ENCODE data around the gene APMAP.

Gene APMAP

GRCh38 chr20:25035921-25036320 is 43.4 kb upstream of the APMAP start:
- H3K27ac ChIP-seq = peak overlapping the region; percentile 96
- peak overlapping the region; percentile 88 for H3K4me2 ChIP-seq
- no peaks in the 10 kb centered on the region for H3K9me3 ChIP-seq
- peaks cover 86% of the 10 kb centered on the region for H3K4me1 ChIP-seq
- H3K27me3 ChIP-seq = no peaks in the 10 kb centered on the region
- H4K20me1 ChIP-seq = no peaks in the 10 kb centered on the region
- no peak for TF ChIP-seq Cebpa-rat (IDR thresholded peaks at IDR 0.05)
- peaks cover 22% of the 10 kb centered on the region for H3K36me3 ChIP-seq
- H3K4me3 ChIP-seq = peak overlapping the region; percentile 59
- H3K9ac ChIP-seq = peak overlapping the region; percentile 83

GRCh38 chr20:25033924-25034300 is 41.4 kb upstream of the APMAP start:
- H4K20me1 ChIP-seq = no peaks in the 10 kb centered on the region
- no peaks in the 10 kb centered on the region for H3K9me3 ChIP-seq
- H3K4me3 ChIP-seq = no peak overlapping the region
- peaks cover 40% of the 10 kb centered on the region for H3K36me3 ChIP-seq
- H3K27ac ChIP-seq = peak overlapping the region; percentile 57
- no peak overlapping the region for H3K9ac ChIP-seq
- H3K4me2 ChIP-seq = peak overlapping the region; percentile 88
- H3K27me3 ChIP-seq = no peaks in the 10 kb centered on the region
- no peak for TF ChIP-seq Cebpa-rat (IDR thresholded peaks at IDR 0.05)
- H3K4me1 ChIP-seq = peaks cover 66% of the 10 kb centered on the region

DNA sequence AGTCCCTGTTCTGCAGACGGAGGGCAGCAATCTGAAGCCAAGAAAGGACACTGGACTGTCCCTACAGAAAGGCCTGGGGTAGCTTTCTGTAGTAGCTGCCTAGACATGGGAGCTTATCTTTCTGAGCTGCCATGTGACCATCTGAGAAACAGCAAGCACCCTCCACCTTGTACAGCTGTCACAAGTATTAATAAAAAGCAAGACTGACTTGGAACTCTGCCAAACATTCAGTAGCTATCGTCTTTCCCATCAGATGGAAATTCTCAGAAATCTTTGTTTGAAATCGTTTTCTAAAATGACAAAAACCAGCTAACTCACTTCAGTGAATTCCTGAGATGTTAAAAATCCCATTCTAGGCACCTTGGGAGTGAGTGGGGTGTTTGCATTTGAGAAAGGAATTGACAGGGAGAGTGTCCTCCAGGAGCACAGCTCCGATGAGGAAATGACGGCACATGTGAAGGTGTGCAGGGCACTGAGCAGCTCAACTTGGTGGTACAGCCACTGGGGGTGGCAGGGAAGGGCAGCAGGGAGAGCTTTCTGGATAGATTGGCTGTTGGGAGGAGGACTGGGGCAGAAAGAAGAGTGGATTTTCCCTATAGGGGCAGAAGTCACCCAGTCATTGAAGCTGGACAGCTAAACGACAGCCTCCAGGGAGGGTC is 40.8 kb upstream of the APMAP start:
- no peaks in the 10 kb centered on the region for H4K20me1 ChIP-seq
- H3K4me3 ChIP-seq = no peak overlapping the region
- H3K27ac ChIP-seq = peak overlapping the region; percentile 57
- H3K9ac ChIP-seq = no peak overlapping the region
- H3K36me3 ChIP-seq = peaks cover 44% of the 10 kb centered on the region
- peaks cover 61% of the 10 kb centered on the region for H3K4me1 ChIP-seq
- no peaks in the 10 kb centered on the region for H3K9me3 ChIP-seq
- H3K27me3 ChIP-seq = no peaks in the 10 kb centered on the region
- H3K4me2 ChIP-seq = peak overlapping the region; percentile 88
- TF ChIP-seq Cebpa-rat (IDR thresholded peaks at IDR 0.05) = no peak

DNA sequence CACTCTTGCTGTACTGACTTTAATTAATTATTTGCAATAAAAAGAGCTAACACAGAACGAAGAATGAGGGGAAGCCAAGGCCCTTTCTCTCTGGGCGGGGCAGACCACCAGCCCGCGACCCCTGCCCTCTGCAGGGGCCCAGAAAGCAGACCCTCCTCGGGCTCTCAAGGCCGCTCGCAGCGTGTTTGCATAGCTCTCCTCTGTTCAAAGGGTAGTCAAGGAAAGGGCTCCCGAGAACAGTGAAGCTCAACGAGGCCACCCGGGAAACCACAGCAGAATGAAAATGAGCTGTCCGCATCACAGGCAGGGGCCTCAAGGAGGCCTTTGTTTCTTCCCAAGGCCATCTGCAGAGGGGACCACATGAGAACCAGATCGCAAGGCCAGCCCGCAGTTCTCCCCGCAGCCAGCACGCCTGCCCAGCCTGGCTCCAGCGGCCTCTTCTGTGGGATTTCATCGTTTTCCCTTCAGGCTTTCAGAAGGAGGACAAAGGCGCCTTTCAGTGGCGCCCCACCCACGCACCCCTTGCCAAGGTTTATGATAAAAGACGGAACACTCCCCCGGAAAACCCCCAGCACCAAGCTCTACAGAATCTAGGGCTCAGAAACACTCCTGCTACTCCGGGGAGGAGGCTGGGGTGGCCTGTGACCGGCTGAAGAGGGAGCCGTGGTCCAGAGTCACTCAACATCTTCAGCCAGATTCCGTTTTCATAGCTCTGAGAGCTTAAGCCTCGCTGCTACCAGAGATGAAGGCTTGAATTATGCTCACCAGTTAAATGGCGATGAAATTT is 40.1 kb upstream of the APMAP start:
- Histone ChIP-seq H3K36me3 (peaks cover 47% of the 10 kb centered on the region), H3K27me3 (no peaks in the 10 kb centered on the region), H3K9ac (no peak overlapping the region), H3K9me3 (no peaks in the 10 kb centered on the region), H3K4me3 (no peak overlapping the region), H3K27ac (peak overlapping the region; percentile 25; the same call in 1 of the 2 replicates), H4K20me1 (no peaks in the 10 kb centered on the region), H3K4me1 (peaks cover 53% of the 10 kb centered on the region), H3K4me2 (peak overlapping the region; percentile 88; the same call in 1 of the 2 replicates)
- no peak for TF ChIP-seq Cebpa-rat (IDR thresholded peaks at IDR 0.05)

- Histone ChIP-seq H3K36me3 (peaks cover 48% of the 10 kb centered on the region), H4K20me1 (no peaks in the 10 kb centered on the region), H3K9ac (no peak overlapping the region), H3K27ac (0 out of 2 replicates have a peak overlapping the region, but pooled peaks have one; percentile 25), H3K9me3 (no peaks in the 10 kb centered on the region), H3K4me1 (peaks cover 48% of the 10 kb centered on the region), H3K4me3 (no peak overlapping the region), H3K27me3 (no peaks in the 10 kb centered on the region), H3K4me2 (no peak overlapping the region)
- no peak for TF ChIP-seq Cebpa-rat (IDR thresholded peaks at IDR 0.05)
Measured at GRCh38 chr20:25032065-25032477, 39.5 kb upstream of the APMAP start.

DNA sequence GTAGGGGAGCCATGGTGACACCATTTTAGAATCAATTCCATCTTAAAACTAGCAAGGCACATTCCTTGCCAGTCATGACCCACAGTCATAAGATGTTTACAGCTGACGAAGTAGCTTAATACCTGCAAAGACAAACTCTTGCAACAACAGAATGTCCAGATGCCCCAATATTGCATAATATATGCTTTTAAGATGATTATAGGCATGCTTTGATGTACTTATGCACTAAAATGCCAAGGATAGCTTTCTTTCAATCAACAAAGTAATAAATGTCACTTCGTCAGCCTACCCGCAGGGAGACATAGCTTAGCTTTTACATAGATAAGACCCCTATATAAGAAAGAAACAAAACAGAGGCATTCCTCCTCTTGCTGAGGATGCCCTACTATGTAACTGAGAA is 38.7 kb upstream of the APMAP start:
- no peak overlapping the region for H3K9ac ChIP-seq
- no peaks in the 10 kb centered on the region for H4K20me1 ChIP-seq
- peaks cover 49% of the 10 kb centered on the region for H3K4me1 ChIP-seq
- no peaks in the 10 kb centered on the region for H3K9me3 ChIP-seq
- H3K4me2 ChIP-seq = no peak overlapping the region
- H3K27me3 ChIP-seq = no peaks in the 10 kb centered on the region
- no peak overlapping the region for H3K4me3 ChIP-seq
- no peak overlapping the region for H3K27ac ChIP-seq
- TF ChIP-seq Cebpa-rat (IDR thresholded peaks at IDR 0.05) = no peak
- peaks cover 53% of the 10 kb centered on the region for H3K36me3 ChIP-seq

DNA sequence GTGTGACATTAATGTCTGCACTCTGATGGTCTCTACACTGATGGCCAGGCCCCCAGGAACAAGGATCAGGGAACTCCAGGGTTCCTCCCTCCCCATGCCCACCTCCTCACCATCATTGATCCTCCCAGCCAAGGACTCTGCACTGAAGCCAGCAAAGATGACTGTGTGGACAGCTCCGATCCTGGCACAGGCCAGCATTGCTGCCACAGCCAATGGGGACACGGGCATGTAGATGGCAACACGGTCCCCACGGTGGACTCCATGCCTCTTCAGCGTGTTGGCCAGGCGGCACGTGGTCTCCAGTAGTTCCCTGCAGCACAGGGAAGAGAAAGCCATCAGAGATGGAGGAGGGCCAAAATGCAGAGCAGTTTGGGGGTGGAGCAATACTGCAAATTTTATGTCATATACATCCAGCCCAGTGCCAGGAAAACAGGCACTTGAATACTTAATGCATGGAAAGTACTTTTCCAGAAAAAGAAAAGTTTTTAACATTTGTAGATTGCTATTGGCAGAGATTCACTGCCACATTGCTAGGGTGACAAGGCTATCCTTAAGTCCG is 38.2 kb upstream of the APMAP start:
- Histone ChIP-seq H3K27me3 (no peaks in the 10 kb centered on the region), H3K36me3 (peaks cover 59% of the 10 kb centered on the region), H3K4me1 (peaks cover 48% of the 10 kb centered on the region), H3K9me3 (no peaks in the 10 kb centered on the region), H3K4me3 (no peak overlapping the region), H3K4me2 (no peak overlapping the region), H4K20me1 (no peaks in the 10 kb centered on the region), H3K27ac (no peak overlapping the region), H3K9ac (no peak overlapping the region)
- no peak for TF ChIP-seq Cebpa-rat (IDR thresholded peaks at IDR 0.05)

DNA sequence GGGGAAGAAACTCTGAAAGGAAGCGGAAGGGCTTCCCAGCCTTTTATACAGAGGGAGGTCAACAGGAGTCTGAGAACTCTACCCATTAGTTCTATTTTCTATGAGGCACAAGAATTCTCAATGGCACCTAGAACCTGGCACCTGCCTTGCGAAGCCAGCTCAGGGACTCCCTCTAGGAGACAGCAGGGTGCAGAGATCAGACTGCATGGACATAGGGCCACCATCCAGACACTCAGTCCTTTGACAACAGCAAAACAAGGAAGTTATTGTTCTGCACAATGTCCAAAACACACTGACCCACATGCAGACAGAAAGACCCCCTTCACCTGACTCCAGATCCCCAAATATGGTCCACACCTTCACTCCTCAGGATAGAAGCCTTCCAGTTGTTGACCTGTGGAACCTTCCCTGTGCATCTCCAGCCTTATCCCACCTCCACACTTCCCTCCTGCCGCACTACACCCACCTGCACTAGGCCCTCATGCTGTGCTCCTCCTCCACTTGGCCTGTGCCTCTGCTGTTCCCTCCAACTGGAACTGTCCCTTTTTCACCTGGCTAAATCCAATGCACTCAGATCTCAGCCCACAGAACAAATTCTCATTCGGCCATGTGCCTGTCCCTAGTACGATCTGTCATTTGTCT is 37.6 kb upstream of the APMAP start:
- no peak overlapping the region for H3K9ac ChIP-seq
- H4K20me1 ChIP-seq = peaks cover 2% of the 10 kb centered on the region; the same call in 1 of the 2 replicates
- no peak for TF ChIP-seq Cebpa-rat (IDR thresholded peaks at IDR 0.05)
- H3K4me2 ChIP-seq = no peak overlapping the region
- H3K9me3 ChIP-seq = no peaks in the 10 kb centered on the region
- H3K36me3 ChIP-seq = peaks cover 65% of the 10 kb centered on the region
- H3K4me1 ChIP-seq = peaks cover 42% of the 10 kb centered on the region
- no peak overlapping the region for H3K4me3 ChIP-seq
- H3K27me3 ChIP-seq = no peaks in the 10 kb centered on the region
- no peak overlapping the region for H3K27ac ChIP-seq

- Histone ChIP-seq H3K27ac (peak overlapping the region; percentile 24; the same call in 1 of the 2 replicates), H3K4me1 (peaks cover 13% of the 10 kb centered on the region), H3K4me2 (peak overlapping the region; percentile 29; the same call in 1 of the 2 replicates), H3K9me3 (no peaks in the 10 kb centered on the region), H3K36me3 (peaks cover 84% of the 10 kb centered on the region), H3K9ac (no peak overlapping the region), H4K20me1 (peaks cover 42% of the 10 kb centered on the region; the same call in 1 of the 2 replicates), H3K27me3 (no peaks in the 10 kb centered on the region), H3K4me3 (no peak overlapping the region)
- no peak for TF ChIP-seq Cebpa-rat (IDR thresholded peaks at IDR 0.05)
Measured at GRCh38 chr20:25025986-25026605, 33.5 kb upstream of the APMAP start.

Data from BLaER1 (cell line).